HG03558 (cell line): ENCODE results near the gene PHYHD1.

ENCODE experiments used
- ATAC-seq: cut with Tn5 transposase; IDR thresholded peaks from one replicate; pipeline ENCODE4 v1.9.1; 2021; ENCODE audit warnings: moderate number of reproducible peaks; ENCODE audit not compliant: unreplicated experiment; ENCODE audit errors: extremely low read depth

PHYHD1 gene

GRCh38 chr9:128899566-128900322 is 21.0 kb upstream of the PHYHD1 start:
- ATAC-seq: no peak

GRCh38 chr9:128901379-128901778 is 19.4 kb upstream of the PHYHD1 start:
- ATAC-seq: no peak

- no peak for ATAC-seq
Measured at GRCh38 chr9:128901822-128902221, 19.0 kb upstream of the PHYHD1 start.

GRCh38 chr9:128902351-128903078 is 18.3 kb upstream of the PHYHD1 start:
- ATAC-seq: peak; percentile 40

- no peak for ATAC-seq
Measured at GRCh38 chr9:128903079-128903461, 17.7 kb upstream of the PHYHD1 start.

GRCh38 chr9:128903871-128904620 is 16.7 kb upstream of the PHYHD1 start:
- no peak for ATAC-seq

- no peak for ATAC-seq
Measured at GRCh38 chr9:128905964-128906363, 14.8 kb upstream of the PHYHD1 start.

- ATAC-seq: no peak
Measured at GRCh38 chr9:128906741-128907140, 14.0 kb upstream of the PHYHD1 start.

- no peak for ATAC-seq
Measured at GRCh38 chr9:128908372-128908771, 12.4 kb upstream of the PHYHD1 start.

GRCh38 chr9:128909859-128910258 is 10.9 kb upstream of the PHYHD1 start:
- no peak for ATAC-seq

GRCh38 chr9:128910906-128911305 is 9.9 kb upstream of the PHYHD1 start:
- no peak for ATAC-seq

- ATAC-seq: no peak
Measured at GRCh38 chr9:128911529-128912035, 9.2 kb upstream of the PHYHD1 start.

GRCh38 chr9:128912270-128912853 is 8.4 kb upstream of the PHYHD1 start:
- ATAC-seq: no peak

- no peak for ATAC-seq
Measured at GRCh38 chr9:128913048-128913900, 7.5 kb upstream of the PHYHD1 start.

- no peak for ATAC-seq
Measured at GRCh38 chr9:128913995-128914772, 6.6 kb upstream of the PHYHD1 start.

- no peak for ATAC-seq
Measured at GRCh38 chr9:128916204-128916603, 4.6 kb upstream of the PHYHD1 start.

- no peak for ATAC-seq
Measured at GRCh38 chr9:128916745-128917144, 4.0 kb upstream of the PHYHD1 start.

- ATAC-seq: no peak
Measured at GRCh38 chr9:128917151-128917849, 3.5 kb upstream of the PHYHD1 start.
